Neural progenitor cell (in vitro differentiated cells): Measurements from ENCODE around the gene SPTBN1. TPM values are rescaled to one million over a fixed set of nuclear protein-coding genes. Genes with fewer than 3 reads are reported as not detected.
A peak's percentile ranks its signal among the peaks of the same experiment; 100 is the strongest.

Source experiments
- DNase-seq: peaks from one replicate; pipeline ENCODE4 v3.0.0-alpha.2; 2016; ENCODE audit warnings: low spot score
- H2AFZ ChIP-seq: fragments of 200-600 bp; sonication (generic); replicated peaks from 2 replicates; pipeline ENCODE4 v1.6.1; 2016; ENCODE audit warnings: antibody characterized with exemption
- H3F3A ChIP-seq: fragments of 200-600 bp; sonication (generic); 2 replicates; pipeline ENCODE4 v1.6.1; 2016; ENCODE audit warnings: antibody characterized with exemption, low read depth
- H3K27ac ChIP-seq: fragments of 200-600 bp; sonication (generic); 2 replicates; pipeline ENCODE4 v1.5.1; 2016; ENCODE audit warnings: mild to moderate bottlenecking
- H3K27me3 ChIP-seq: fragments of 200-600 bp; sonication (generic); 2 replicates; pipeline ENCODE4 v1.6.1; 2016; ENCODE audit warnings: mild to moderate bottlenecking, moderate library complexity
- H3K36me3 ChIP-seq: fragments of 200-600 bp; sonication (generic); 2 replicates; pipeline ENCODE4 v1.5.1; 2016
- H3K4me1 ChIP-seq: fragments of 200-600 bp; sonication (generic); 2 replicates; pipeline ENCODE4 v1.6.1; 2016; ENCODE audit warnings: mixed run types
- H3K4me2 ChIP-seq: fragments of 200-600 bp; sonication (generic); 2 replicates; pipeline ENCODE4 v1.6.1; 2016
- H3K4me3 ChIP-seq: fragments of 200-600 bp; sonication (generic); 2 replicates; pipeline ENCODE4 v1.5.1; 2016
- H3K79me2 ChIP-seq: fragments of 200-600 bp; sonication (generic); 2 replicates; pipeline ENCODE4 v1.6.1; 2016; ENCODE audit warnings: low read depth
- H3K9ac ChIP-seq: fragments of 200-600 bp; sonication (generic); 2 replicates; pipeline ENCODE4 v1.6.1; 2016
- H3K9me3 ChIP-seq: fragments of 200-600 bp; sonication (generic); 2 replicates; pipeline ENCODE4 v1.5.1; 2016; ENCODE audit warnings: low read depth
- H4K20me1 ChIP-seq: fragments of 200-600 bp; sonication (generic); 2 replicates; pipeline ENCODE4 v1.6.1; 2016; ENCODE audit warnings: low read depth
- H3K27ac Mint-ChIP-seq: 3 replicates; pipeline ENCODE4 v1.8.0; 2021; ENCODE audit warnings: mixed read lengths
- H3K27me3 Mint-ChIP-seq: 2 replicates; pipeline ENCODE4 v1.8.0; 2022; ENCODE audit warnings: low read depth, mild to moderate bottlenecking, inconsistent platforms, moderate library complexity, mixed read lengths; ENCODE audit not compliant: insufficient read depth
- H3K36me3 Mint-ChIP-seq: 3 replicates; pipeline ENCODE4 v1.8.0; 2021; ENCODE audit warnings: mixed read lengths
- H3K4me1 Mint-ChIP-seq: 3 replicates; pipeline ENCODE4 v1.8.0; 2021; ENCODE audit warnings: mixed read lengths
- H3K4me3 Mint-ChIP-seq: 3 replicates; pipeline ENCODE4 v1.8.0; 2021; ENCODE audit warnings: mild to moderate bottlenecking, moderate library complexity, mixed read lengths
- H3K9me3 Mint-ChIP-seq: 3 replicates; pipeline ENCODE4 v1.8.0; 2020; ENCODE audit warnings: mixed read lengths
- EZH2 ChIP-seq: fragments of 200-600 bp; sonication (generic); IDR thresholded peaks from 2 replicates; pipeline ENCODE4 v1.6.1; 2017; ENCODE audit warnings: antibody characterized with exemption, mild to moderate bottlenecking, moderate library complexity
- EZH2phosphoT487 ChIP-seq: fragments of 200-600 bp; sonication (generic); IDR thresholded peaks from 2 replicates; pipeline ENCODE4 v1.6.1; 2017; ENCODE audit warnings: antibody characterized with exemption
- total RNA-seq: library from RNA; depleted of rRNA; stranded (reverse); fragments of >200 nt; gene quantifications from 2 replicates; pipeline ENCODE4 v1.2.3, GENCODE V29; 2015; ENCODE audit warnings: low replicate concordance
- TF ChIP-seq, protein P1 (sequence below): fragments of 200-600 bp; sonication (generic); IDR thresholded peaks from 2 replicates; pipeline ENCODE4 v1.5.1; 2017; ENCODE audit warnings: antibody characterized with exemption, mild to moderate bottlenecking

Gene SPTBN1
- total RNA-seq, 1 donor from 2014 or later: 94.2 TPM

DNA sequence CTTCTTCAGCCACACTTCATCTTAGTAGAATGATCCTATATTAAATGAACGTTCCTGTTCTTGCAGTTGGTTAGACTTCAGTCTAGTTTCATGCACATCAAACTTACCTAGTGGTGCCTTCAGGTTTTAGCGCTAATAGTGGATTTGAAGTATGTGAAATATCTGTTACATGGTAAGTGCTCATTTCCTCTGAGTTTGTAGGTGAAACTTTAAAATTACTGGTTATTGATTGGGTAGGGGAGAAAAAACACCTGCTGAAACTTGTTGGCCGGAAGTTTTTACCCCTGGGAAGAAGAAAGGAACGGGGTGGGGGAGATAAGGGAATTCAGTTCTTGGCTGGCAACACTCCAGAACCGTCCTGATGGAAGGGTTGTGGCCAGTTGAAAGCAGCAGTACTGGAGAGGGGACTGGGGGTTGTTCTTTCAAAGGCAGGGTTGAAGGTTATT is 112.8 kb downstream of the SPTBN1 start:
- no peak for TF ChIP-seq EZH2phosphoT487
- TF ChIP-seq, protein P1, sequence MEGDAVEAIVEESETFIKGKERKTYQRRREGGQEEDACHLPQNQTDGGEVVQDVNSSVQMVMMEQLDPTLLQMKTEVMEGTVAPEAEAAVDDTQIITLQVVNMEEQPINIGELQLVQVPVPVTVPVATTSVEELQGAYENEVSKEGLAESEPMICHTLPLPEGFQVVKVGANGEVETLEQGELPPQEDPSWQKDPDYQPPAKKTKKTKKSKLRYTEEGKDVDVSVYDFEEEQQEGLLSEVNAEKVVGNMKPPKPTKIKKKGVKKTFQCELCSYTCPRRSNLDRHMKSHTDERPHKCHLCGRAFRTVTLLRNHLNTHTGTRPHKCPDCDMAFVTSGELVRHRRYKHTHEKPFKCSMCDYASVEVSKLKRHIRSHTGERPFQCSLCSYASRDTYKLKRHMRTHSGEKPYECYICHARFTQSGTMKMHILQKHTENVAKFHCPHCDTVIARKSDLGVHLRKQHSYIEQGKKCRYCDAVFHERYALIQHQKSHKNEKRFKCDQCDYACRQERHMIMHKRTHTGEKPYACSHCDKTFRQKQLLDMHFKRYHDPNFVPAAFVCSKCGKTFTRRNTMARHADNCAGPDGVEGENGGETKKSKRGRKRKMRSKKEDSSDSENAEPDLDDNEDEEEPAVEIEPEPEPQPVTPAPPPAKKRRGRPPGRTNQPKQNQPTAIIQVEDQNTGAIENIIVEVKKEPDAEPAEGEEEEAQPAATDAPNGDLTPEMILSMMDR: no peak
- TF ChIP-seq EZH2: no peak
- H3K9me3 Mint-ChIP-seq: peaks cover 2% of the 10 kb centered on the region
- no peak overlapping the region for H3K9ac ChIP-seq
- H3K4me3 Mint-ChIP-seq: no peak overlapping the region
- H3K27me3 Mint-ChIP-seq: peaks cover 2% of the 10 kb centered on the region
- peaks cover 38% of the 10 kb centered on the region for H3K4me1 Mint-ChIP-seq
- H3K36me3 ChIP-seq: no peaks in the 10 kb centered on the region
- H4K20me1 ChIP-seq: peaks cover 82% of the 10 kb centered on the region
- peaks cover 100% of the 10 kb centered on the region for H3K79me2 ChIP-seq
- H3K4me3 ChIP-seq: no peak overlapping the region
- DNase-seq: peak; percentile 13
- H3K27ac Mint-ChIP-seq: no peak overlapping the region
- H3K36me3 Mint-ChIP-seq: no peaks in the 10 kb centered on the region
- H3K27ac ChIP-seq: no peak overlapping the region
- H3K4me2 ChIP-seq: no peak overlapping the region
- no peaks in the 10 kb centered on the region for H3K9me3 ChIP-seq
- H3K4me1 ChIP-seq: peaks cover 40% of the 10 kb centered on the region
- peaks cover 18% of the 10 kb centered on the region for H3F3A ChIP-seq
- H3K27me3 ChIP-seq: no peaks in the 10 kb centered on the region
- H2AFZ ChIP-seq: no peak overlapping the region

DNA sequence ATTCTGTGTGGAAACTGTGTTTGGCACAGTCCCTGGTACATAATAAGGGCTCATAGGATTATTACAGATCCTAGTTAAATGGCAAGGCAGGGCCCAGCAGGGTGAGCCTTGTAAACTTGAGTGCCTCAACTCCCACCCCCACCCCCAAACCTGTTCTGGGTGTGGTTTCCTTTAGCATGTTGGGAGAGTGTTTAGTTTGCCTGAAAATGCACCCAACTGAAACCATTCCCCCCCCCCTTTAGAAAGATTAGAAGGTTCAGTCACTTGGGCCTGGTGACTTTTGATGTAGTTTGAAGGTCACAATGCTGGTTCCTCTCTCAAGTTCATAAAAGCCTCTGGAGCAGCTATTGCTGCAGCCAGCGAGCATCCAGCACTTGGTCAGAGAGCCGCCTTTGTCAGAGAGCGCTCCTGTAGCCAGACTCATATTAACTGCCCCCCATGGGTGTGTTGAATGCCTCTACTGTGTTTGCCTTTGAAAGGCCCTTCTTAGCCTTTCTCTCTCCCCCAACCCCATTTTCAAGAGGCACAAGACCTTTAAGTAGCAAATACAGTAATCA is 113.7 kb downstream of the SPTBN1 start:
- H3K9me3 ChIP-seq: no peaks in the 10 kb centered on the region
- peak overlapping the region; percentile 41 for H3K4me2 ChIP-seq
- H3K9ac ChIP-seq: no peak overlapping the region
- peak; percentile 63 for DNase-seq
- peaks cover 18% of the 10 kb centered on the region for H3F3A ChIP-seq
- H2AFZ ChIP-seq: no peak overlapping the region
- H3K36me3 Mint-ChIP-seq: peaks cover 1% of the 10 kb centered on the region
- no peaks in the 10 kb centered on the region for H3K36me3 ChIP-seq
- peaks cover 2% of the 10 kb centered on the region for H3K9me3 Mint-ChIP-seq
- H3K4me1 Mint-ChIP-seq: peaks cover 34% of the 10 kb centered on the region
- no peaks in the 10 kb centered on the region for H3K27me3 ChIP-seq
- no peak overlapping the region for H3K27ac Mint-ChIP-seq
- peaks cover 2% of the 10 kb centered on the region for H3K27me3 Mint-ChIP-seq
- H4K20me1 ChIP-seq: peaks cover 81% of the 10 kb centered on the region
- H3K27ac ChIP-seq: no peak overlapping the region
- H3K4me3 Mint-ChIP-seq: no peak overlapping the region
- peaks cover 40% of the 10 kb centered on the region for H3K4me1 ChIP-seq
- H3K79me2 ChIP-seq: peaks cover 100% of the 10 kb centered on the region
- TF ChIP-seq EZH2 (no peak), EZH2phosphoT487 (no peak)
- TF ChIP-seq, protein P1: no peak
- H3K4me3 ChIP-seq: no peak overlapping the region

DNA sequence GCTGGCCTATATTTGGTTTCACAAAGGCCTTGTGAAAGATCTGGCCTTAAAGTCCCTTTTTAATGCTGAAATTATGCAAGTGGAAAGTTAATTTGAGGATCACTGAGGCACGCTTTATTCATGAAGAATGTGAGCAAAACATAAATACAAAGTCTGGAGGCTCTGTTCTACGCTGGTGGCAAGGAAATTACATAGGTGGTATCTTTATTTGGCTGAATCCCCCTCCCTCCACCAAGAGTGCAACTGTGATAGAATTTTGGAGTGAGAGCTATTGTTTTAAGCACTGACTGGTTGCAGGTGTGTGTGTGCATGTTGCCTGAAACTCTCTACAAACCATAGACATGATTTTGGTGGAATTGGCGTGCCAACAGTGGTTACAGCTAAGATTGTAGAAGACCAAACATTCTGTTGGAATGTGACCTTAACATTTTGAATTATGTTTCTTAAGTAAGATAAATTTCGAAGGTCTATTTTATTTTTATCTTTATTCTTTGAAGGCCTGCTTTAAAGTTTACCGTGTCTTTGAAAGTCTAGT is 114.3 kb downstream of the SPTBN1 start:
- H3K4me3 ChIP-seq: no peak overlapping the region
- no peak for DNase-seq
- H3K9me3 Mint-ChIP-seq: peaks cover 2% of the 10 kb centered on the region
- TF ChIP-seq EZH2: no peak
- TF ChIP-seq, protein P1: no peak
- no peak for TF ChIP-seq EZH2phosphoT487
- peaks cover 100% of the 10 kb centered on the region for H3K79me2 ChIP-seq
- H3K27ac Mint-ChIP-seq: no peak overlapping the region
- H2AFZ ChIP-seq: no peak overlapping the region
- H3F3A ChIP-seq: peaks cover 18% of the 10 kb centered on the region
- peaks cover 40% of the 10 kb centered on the region for H3K4me1 ChIP-seq
- H3K9me3 ChIP-seq: no peaks in the 10 kb centered on the region
- peaks cover 76% of the 10 kb centered on the region for H4K20me1 ChIP-seq
- H3K36me3 Mint-ChIP-seq: peaks cover 5% of the 10 kb centered on the region
- no peak overlapping the region for H3K9ac ChIP-seq
- no peaks in the 10 kb centered on the region for H3K27me3 ChIP-seq
- peaks cover 34% of the 10 kb centered on the region for H3K4me1 Mint-ChIP-seq
- H3K27me3 Mint-ChIP-seq: peaks cover 2% of the 10 kb centered on the region
- H3K4me2 ChIP-seq: peak overlapping the region; percentile 41
- no peak overlapping the region for H3K27ac ChIP-seq
- H3K36me3 ChIP-seq: no peaks in the 10 kb centered on the region
- no peak overlapping the region for H3K4me3 Mint-ChIP-seq
